ENCODE results near the gene DPY19L1.
"Not testable (repeated sequence)": the region's sequence is repeated elsewhere in the genome, so short reads cannot be mapped to it uniquely, and the experiment has no call there.

DPY19L1 gene

DNA sequence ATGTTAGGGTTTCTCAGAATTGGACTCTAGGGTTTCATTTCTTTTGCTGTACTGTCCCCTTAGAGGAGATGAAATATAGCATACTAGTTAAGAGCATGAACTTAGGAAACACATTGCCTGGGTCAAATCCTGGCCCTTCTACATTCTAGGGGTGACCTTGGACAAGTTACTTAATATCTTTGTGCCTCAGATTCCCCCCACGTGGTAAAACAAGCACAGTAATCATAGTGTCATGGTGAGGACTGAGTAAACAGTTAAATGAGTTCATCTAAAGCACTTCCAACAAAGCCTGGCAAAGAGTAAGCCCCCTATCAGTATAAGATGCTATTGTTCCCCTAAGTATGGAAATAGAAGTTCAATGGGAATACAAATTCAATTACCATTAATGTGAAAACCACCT is 5.1 kb downstream of the DPY19L1 start:
- no peak for DNase-seq

DNA sequence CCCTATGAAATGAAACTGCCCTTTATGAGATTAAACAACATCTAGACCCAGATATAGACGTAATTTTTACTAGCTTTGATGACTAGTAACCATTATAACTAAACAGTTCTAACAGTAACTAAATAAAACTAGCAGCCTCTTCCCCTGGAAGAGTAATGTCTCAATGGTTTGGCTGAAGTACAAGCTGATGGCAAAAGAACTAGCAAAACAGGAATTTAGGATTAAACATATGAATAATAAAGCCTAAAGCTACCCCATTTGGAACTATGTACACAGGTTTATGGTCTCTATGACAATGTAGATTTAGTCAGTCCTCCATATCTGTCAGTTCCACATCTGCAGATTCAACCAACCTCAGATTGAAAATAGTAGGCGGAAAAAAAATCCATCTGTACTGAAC is 6.4 kb downstream of the DPY19L1 start:
- DNase-seq: no peak

DNA sequence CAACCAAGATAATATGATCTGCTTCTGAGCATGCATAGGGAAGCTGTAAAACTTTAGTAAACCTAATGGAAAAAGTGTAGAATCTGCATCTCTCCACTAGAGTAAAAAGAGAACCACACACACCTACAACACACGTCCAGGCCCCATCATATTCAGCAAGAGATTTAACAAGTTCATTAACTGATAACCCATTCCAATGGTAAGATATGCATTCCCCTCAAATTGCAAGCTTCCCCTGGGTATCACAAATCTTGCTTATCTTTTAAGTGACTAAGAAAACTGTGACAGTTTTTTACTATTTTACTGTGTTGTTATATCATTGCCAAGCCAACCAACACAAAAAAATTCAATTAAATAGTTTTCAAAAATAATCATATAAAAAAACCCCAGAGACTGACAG is 8.0 kb downstream of the DPY19L1 start:
- DNase-seq: no peak

DNA sequence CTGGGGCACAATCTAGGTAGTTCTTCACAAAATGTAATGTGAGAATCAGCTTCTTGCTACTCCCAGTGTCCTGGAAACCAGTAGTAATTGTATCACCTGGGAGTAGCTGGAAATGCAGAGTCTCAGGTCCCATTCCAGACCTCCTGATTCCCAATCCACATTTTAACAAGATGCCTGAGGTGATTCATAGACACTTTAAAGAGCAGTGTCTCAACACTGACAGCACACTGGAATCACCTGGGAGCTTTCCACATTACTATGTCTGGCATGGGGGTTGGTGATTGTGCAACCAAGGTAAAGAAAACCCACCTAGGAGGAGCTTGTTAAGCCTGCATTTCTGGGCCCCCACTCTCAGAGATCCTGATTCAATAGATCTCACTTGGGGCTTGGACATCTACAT is 11.1 kb downstream of the DPY19L1 start:
- DNase-seq: no peak

DNA sequence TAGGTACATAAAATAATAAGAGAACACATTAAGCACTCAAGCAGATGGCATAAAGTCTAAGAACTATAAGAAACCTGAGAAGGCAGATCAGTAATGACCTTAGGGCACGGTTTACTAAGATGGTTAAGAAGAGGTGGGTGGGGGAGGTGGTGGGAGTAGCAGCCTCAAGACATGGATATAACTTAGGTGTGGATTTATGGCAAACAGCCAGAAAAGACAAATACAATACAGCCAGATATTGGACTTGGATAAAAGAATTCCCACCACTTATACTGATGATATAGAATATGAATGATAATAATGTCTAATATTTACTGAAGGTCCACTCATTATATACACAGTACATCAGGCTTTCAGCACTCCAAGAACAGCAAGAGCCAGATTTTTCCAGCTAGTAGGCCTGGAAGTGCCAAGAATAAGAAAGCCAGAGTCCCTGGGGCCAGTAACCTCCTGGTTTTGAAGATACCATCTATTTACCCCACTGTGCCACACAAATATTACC is 11.9 kb downstream of the DPY19L1 start:
- no peak for DNase-seq

DNA sequence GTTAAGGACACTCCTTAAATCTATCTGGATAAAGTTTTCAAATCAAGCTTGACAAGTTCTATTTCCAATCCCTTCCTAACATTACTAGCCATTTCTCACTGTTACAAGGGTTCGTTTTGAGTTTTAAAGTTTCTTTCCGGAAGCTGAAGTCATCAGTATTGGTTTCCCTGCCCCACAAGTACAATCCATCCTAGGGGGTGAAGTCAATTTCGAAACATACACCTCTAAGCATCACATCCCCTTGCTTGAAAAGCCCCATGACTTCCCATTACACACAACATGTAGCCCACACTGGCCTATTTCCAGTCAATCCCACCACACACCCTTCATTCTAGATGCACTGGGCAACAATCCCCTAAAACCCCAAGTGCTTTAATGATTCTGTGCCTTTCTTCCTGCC is 13.0 kb downstream of the DPY19L1 start:
- DNase-seq: no peak

DNA sequence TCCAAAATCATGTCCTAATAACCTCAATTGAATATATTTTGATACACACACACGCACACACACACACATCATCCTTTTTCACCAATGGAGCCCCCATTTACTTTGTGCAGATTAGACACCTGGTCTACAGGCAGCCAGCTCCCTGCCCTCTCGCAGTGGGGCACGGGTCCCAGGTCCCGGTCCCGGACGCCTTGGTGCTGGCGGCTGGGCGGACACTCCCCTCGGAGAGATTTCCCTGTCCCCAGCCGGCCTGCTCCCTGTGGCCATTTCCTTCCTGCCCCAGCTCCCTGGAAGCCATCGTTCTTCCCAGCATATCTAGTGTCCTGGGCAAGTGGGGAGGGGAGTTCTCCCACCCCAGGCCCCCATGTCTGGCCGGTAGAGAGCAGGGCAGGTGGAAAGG is 14.6 kb downstream of the DPY19L1 start:
- DNase-seq: no peak

DNA sequence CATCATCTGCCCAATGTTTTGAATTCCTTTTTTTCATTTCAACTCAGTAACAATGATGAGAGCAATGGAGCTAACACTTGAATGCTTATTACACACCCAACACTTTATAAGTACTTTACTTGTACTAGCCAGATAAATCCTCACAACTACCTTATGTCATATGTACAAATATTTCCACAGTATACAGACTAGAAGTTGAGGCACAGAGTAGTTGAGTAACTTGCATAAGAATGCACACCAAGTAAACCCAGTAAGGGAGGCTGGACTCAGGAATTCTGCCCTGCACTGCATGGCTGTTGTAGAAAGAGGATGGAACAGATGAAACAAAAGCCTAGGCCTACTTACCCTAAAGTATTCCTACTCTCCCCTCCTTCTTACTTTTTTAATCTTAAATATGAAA is 15.8 kb downstream of the DPY19L1 start:
- DNase-seq: no peak

DNA sequence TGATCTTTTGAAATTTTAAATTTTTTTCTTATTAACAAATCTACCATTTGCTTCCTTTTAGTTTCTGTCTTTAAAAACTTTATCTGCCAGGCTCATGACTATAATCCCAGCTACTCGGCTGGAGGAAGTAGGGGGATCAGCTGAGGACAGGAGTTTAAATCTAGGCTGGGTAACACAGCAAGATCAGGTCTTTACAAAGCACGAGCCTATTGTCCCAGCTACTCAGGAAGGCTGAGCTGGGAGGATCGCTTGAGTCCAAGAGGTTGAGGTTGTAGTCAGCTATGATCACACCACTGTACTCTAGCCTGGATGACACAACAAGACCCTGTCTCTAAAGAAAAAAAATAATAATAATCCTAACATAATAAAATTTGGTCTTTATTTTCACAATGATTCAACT is 17.5 kb downstream of the DPY19L1 start:
- DNase-seq: no peak

DNA sequence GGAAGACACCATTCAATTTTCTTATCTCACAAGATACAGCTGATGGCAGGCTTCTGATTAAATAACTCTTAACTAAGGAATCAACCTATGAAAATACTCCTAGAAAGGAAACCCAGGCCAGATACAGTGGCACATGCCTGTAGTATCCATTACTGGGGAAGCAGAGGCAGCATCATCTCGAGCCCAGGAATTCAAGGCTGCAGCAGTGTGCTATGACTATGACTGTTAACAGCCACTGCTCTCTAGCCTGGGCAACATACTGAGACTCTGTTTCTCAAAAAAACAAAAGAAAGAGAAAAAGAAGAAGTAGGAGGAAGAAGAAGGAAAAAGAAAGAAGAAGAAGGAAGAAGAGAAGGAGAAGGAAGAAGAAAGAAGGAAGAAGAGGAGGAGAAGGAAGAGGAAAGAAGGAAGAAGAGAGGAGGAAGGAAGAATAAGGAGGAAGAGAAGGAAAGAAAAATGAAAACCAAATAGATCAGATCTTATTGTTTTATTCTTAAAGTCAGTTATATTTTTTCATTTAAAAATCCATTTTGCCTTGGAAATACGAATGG is 18.0 kb downstream of the DPY19L1 start:
- DNase-seq: no peak

DNA sequence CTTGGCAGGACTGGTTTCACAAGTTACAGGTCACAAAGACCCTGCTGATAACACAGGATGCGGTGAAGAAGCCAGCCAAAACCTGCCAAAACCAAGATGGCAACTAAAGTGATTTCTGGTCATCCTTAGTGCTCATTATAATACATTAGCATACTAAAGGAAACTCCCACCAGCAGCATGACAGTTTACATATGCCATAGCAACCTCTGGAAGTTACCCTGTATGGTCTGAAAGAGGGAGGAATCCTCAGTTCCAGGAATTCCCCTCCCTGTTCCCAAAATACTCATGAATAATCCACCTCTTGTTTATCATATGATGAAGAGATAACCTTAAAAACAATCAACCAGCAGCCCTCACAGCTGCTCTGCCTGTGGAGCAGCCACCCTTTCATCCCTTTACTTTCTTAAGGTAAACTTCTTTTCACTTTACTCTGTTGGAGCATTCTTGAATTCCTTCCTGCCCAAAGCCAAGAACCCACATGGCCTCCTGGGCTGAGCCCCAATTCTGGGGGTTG is 21.9 kb downstream of the DPY19L1 start:
- no peak for DNase-seq

DNA sequence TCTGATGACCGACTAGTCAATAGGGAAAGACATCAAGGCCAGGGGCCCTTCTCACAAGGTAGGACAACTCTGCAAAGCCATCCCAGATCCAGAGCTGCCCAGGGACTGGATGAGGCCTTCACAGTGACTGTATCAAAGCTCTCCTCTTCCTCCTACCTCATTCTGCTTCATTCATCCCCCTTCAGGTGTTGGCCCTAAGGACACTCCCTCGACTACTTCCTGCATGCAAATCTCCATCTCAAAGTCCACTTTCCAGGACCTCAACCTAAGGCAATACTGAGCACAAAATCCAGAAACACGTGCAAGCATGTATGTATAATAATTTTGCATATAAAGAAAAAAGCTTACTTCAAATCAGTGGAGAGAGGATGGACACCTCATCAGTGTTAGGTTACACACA is 25.1 kb downstream of the DPY19L1 start:
- DNase-seq: no peak

DNA sequence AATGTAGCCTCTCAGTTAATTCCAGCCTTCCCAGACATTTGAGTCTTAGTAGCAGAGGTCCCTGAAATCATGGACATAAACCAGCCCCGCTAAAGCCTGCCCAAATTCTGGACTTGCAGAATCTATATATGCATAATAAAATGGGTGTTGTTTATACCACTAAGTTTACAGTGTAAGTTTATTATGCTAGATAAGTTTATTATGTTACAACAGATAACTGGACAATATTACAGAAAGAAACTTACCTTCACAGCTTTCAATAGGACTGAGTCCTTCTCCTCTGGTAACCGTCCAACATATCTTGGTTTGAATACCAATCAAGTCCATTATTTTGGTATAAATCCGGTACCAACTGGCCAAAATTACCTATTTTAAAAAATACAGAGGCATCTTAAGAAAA is 26.2 kb downstream of the DPY19L1 start:
- no peak for DNase-seq

DNA sequence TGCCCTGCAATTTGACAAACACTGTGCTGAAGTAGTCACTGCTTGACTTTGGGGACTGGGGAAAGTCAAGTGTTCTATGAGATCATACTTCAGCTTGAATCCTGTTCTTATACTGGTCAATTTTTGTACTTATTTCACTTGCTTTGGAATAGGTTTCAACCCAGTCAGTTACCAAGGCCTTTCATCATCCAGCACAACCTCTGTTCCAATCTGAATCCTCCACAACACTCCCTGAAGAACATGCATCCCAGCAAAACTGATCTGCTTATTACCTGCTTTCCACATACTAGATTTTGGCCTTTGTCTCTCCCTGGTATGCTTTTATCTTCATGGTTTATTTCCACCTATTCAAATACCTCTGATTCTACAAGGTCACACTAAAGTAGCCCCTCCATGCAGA is 29.5 kb downstream of the DPY19L1 start:
- no peak for DNase-seq

DNA sequence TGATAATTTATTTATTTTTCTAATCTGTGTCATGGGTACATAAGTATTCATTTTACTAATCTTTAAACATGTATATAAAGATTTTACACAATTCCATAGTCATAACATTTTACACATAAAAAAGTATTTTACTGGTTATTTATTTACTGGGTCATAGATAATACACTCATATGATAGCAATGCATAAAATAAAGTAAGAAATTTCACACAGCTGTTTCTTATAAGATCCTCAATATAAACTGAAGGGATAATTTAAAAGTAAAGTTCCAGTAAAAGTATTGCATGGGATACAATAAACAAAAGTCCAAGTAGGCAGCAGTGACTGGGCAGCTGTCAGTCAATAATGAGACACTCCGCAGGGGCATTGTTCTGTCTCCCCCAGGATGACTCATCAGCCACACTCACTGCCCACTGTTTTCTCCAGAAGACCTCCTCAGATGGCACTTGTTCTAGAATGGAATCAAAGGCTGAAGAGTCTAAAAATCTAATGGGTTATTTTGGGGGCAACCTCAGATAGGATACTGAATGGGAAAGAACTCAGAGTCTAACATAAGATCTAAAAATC is 32.7 kb downstream of the DPY19L1 start:
- DNase-seq: no peak

DNA sequence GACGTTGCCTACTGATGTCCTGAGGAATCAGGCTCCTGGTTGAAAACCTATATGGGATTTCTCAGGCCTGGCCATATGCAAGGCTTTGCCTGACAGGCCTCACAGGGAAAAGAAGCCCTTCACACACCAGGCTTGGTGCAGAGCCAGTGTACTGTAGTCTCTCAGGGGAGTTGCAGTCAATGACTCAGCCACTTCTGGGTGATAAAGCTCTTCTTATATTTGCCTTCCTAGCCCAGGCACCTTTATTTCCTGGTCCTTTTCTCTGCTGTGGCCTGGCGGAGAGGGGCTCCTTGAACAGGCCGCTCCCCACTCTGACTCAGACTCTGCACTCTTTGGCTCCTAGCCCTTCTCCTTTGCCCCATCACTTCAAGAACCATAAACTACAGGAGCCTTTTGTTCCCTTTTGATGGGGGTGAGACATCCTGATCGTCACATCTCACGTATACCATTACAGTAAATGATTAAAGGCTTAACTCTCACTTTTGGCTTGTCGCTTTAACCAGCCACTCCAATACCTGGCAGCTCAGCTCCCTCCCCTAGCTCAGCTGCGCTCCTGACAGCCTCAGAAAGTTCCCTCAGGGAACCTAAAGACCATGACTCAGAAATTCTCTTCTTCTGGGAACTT is 33.5 kb downstream of the DPY19L1 start:
- DNase-seq: no peak

DNA sequence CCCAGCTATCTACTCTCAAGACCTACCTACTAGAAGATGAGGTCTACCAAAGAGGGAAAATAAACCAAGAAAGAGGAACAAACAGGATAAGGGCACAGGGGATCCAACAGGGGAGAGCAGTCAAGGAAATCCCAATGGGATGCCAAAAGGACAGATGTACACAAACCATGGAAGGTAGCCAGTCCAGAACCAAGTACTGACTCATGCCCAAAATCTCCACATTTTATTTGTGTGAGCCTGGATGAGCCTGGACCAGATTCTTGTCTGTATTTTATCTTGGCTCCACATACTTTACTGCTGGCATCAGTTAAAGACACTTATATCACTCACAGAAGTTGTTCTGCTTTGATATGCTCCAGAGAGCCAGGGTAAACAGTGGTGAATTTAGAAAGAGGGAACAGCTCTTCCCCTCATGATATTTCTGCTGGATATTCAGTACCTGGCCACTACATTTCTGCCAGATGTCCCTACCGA is 34.1 kb downstream of the DPY19L1 start:
- not testable (repeated sequence) for DNase-seq

DNA sequence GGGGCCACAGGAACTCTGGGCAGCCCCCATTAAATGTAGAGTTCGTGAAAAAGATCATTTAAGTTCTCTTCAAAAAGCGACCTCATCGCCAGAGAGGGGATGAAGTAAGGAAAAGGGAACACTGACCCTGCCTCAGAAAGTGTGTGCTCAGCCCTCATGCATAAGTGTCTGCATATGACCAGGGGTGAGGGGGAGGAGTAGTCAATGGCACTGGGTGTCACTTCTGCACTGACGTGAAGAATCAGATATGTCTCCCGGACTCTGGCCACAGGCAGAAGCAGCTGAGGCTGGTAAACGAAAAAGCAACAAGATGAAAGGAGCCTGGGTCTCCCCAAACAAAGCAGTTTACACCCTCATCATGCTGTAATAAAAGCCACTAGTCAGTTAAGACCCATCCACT is 39.0 kb downstream of the DPY19L1 start:
- DNase-seq: not testable (repeated sequence)

DNA sequence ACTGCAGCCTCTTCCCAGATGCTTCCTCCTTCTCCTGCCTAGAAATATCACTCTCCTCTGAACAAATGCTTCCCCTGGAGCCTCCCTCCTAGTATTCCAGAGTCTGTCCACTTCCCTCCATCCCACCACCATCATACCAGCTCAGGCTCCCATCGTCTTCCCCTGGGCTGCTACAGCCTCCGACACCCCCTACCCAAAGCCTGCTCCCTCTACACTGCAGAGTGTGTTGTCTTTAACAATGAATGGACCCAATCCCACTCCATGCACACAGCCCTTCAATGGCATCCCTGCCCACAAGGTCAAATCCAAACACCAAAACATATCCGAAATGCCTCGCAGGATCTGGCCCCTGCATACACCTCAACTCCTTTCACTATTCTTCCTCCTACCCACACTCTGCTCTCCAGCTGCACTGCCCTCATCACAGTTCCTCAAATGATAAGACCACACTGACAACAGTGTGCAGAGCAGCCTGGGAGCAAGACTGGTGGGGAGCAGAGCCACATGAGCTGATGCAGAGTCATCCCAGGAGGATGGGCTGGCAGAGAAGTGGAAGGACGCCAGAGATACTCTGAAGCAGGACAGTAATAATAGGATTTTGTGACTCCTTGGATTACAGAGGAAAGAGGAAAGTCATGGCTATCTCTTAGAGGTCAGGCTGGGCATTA is 40.7 kb downstream of the DPY19L1 start:
- DNase-seq: not testable (repeated sequence)

DNA sequence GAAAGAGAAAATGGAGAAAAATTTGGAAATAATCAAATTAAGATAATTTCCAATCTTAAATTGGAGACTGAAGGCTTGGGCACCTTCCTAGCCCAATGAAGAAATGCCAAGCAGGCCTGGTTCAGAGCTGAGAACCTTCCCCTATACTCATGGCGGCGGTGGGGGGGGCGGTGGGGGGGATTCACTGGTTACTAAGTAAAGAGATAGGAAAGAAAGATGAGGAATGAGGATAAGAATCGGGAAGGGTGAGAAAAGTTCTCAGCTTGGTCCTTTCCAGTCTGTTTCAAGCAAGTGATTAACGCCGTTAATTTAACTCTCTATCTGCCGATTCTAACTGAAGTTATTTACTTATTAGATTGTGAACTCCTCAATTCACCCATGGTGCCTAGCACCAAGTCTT is 41.5 kb downstream of the DPY19L1 start:
- no peak for DNase-seq

DNA sequence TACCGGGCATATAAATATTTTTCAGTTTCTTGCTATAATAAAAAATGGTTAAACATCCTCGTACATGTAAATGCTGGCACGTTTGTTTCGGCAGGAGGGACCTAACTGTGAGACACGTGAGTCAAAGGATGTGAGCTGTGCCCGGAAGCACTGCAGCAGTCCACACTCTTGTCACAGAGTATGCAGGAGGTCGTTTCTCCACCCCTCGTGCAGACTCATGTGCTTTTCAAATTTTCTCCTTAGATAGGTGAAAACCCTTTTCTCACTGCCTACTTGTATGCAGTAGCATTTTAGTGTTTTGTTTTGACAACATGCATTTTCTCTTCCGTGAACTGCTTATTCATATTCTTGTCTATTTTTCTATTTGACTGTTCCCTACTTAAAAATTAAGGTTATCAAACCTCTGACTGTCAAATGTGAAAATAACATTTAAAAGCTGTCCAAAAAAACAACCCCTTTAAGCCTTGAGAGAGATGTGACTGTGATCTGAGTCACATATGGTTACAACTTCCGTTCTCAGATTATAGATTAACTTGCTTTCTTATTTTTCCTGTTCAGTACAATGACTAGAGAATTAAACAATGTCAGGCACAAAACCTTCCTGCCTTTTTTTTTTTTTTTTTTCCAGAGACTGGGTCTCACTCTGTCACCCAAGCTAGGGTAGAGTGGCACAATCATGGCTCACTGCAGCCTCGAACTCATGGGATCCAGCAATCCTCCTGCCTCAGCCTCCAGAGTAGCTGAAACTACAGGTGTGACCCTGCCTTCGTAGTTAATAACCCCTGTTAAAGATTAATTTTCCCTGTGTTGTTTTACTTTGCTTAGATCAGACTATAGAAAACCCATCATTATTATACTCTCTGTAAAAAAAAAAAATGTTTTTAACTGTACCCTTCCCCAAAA is 45.1 kb downstream of the DPY19L1 start:
- peak; percentile 59 for DNase-seq

DNA sequence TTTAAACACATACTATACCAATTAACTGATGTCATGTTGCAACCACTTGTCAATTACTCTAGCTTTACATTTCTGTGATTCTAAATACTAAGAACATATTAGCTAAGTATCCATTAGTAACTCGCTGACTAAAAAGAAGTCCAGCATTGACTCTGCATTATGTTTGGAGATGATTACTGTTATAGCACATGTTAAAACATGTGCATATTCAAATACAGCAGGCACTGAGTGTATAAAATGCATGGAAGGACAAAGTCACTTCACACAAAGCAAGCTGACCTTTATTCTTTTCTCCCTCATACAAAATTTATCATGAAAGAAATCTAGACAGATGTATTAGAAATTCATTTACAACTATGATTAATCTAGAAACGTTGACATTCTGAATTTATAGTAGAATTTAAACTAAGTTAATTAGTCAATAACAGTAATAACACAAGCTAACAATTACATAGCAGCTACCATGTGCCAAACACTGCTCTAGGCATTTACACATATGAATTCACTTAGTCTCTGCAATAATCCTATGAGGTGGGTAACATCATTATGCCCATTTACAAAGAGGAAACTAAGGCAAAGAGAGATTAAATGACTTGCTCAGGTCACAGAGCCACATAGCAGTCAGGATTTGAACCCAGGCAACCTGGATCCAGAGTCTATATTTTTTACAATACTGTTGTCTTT is 48.7 kb downstream of the DPY19L1 start:
- not testable (repeated sequence) for DNase-seq
